NCI-H2107 treated with DMSO at 0.1 percent for 48 hours (cell line): ENCODE data around the gene AIFM1.
A peak's percentile ranks its signal among the peaks of the same experiment; 100 is the strongest.

Experiments
- DNase-seq: peaks from one replicate; lab custom pipeline; 2025; ENCODE audit not compliant: unreplicated experiment; lab: John Stamatoyannopoulos, UW

Gene AIFM1

GRCh38 chrX:130170752-130171445 is 5.3 kb upstream of the AIFM1 start:
- DNase-seq: peak; percentile 79

- no peak for DNase-seq
These were observed 1.4 kb upstream of the AIFM1 start for GRCh38 chrX:130167040-130167439.

- DNase-seq: no peak
These were observed 799 bp upstream of the AIFM1 start for GRCh38 chrX:130166503-130166777.

- DNase-seq: no peak
These were observed 399 bp downstream of the AIFM1 start for GRCh38 chrX:130165181-130165702.

GRCh38 chrX:130163398-130163797 is 2.2 kb downstream of the AIFM1 start:
- no peak for DNase-seq

- DNase-seq: no peak
These were observed 3.4 kb downstream of the AIFM1 start for GRCh38 chrX:130162094-130162735.

GRCh38 chrX:130159776-130160175 is 5.9 kb downstream of the AIFM1 start:
- no peak for DNase-seq

GRCh38 chrX:130158311-130158710 is 7.3 kb downstream of the AIFM1 start:
- DNase-seq: no peak

GRCh38 chrX:130155564-130155963 is 10.1 kb downstream of the AIFM1 start:
- DNase-seq: no peak

GRCh38 chrX:130147631-130148030 is 18.0 kb downstream of the AIFM1 start:
- no peak for DNase-seq

- DNase-seq: no peak
These were observed 20.5 kb downstream of the AIFM1 start for GRCh38 chrX:130145123-130145522.

GRCh38 chrX:130144509-130144908 is 21.1 kb downstream of the AIFM1 start:
- no peak for DNase-seq

GRCh38 chrX:130139474-130140201 is 26.0 kb downstream of the AIFM1 start:
- peak; percentile 67 for DNase-seq

- no peak for DNase-seq
These were observed 28.7 kb downstream of the AIFM1 start for GRCh38 chrX:130136961-130137360.

GRCh38 chrX:130136496-130136895 is 29.1 kb downstream of the AIFM1 start:
- DNase-seq: no peak

GRCh38 chrX:130130990-130131389 is 34.7 kb downstream of the AIFM1 start:
- DNase-seq: no peak

- DNase-seq: no peak
These were observed 40.4 kb downstream of the AIFM1 start for GRCh38 chrX:130125091-130125874.

- no peak for DNase-seq
These were observed 41.1 kb downstream of the AIFM1 start for GRCh38 chrX:130124577-130124976.

- DNase-seq: no peak
These were observed 44.2 kb downstream of the AIFM1 start for GRCh38 chrX:130121505-130121800.

GRCh38 chrX:130120746-130121504 is 44.7 kb downstream of the AIFM1 start:
- peak; percentile 16 for DNase-seq

GRCh38 chrX:130120321-130120731 is 45.3 kb downstream of the AIFM1 start:
- no peak for DNase-seq
